ENCODE results near the gene COL4A6.

DNA sequence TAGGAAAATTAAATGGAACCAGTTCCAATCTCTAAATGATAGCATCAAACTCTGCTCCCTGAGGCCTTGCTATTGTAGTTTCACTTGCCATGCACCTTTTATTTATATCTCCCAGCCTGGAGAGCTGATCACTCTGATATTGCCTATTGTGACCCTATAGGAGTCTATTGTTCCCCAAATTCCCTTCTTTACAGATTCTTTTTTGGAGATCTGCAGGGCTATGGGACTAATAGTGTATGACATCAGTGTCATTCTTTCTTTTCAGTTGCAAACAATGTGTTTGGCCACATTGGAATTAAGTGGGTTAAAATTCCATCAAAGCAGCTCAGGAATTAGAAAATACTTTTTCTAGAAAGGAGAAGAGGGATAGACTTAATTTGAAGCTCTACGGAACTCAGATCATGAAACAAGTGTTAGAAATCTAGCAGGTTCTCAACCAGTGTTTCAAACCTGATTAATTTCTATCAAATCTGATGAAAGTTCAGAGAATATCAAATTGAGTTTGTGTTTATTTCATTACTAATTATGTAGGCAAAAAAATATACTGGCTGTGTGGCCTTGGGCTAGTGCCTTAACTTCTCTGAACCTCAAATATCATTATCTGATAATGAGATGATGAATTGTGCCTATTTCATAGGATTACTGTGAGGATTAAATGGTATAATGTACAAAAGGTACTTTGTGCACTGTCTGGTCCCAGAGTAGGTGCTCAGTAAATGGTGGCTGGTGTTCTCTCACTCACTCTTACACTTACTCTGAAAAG, 71.4 kb downstream of the COL4A6 start:
- no peak for TF ChIP-seq POLR2AphosphoS5 (IDR thresholded peaks at IDR 0.05; ENCODE audit: borderline replicate concordance, low read depth, low read length)
- no peak for TF ChIP-seq EZH2 (IDR thresholded peaks at IDR 0.05)
